Renal pelvis (tissue), 4 donors: ENCODE results near the gene NUCKS1. TPM values are rescaled to one million over a fixed set of nuclear protein-coding genes. Genes with fewer than 3 reads are reported as not detected.

Source experiments
- DNase-seq: peaks from one replicate; pipeline ENCODE4 v3.0.0-alpha.2; 2013
- polyA plus RNA-seq, 3 donors: library from polyadenylated mRNA; unstranded; fragments of 120-200 nt; gene quantifications; one replicate each; pipeline ENCODE4 v1.2.1, GENCODE V29; 2013; ENCODE audit not compliant: insufficient read length in 3 of 3

Gene NUCKS1
- polyA plus RNA-seq, 3 donors, result 368 to 423 (median 399) TPM

DNA sequence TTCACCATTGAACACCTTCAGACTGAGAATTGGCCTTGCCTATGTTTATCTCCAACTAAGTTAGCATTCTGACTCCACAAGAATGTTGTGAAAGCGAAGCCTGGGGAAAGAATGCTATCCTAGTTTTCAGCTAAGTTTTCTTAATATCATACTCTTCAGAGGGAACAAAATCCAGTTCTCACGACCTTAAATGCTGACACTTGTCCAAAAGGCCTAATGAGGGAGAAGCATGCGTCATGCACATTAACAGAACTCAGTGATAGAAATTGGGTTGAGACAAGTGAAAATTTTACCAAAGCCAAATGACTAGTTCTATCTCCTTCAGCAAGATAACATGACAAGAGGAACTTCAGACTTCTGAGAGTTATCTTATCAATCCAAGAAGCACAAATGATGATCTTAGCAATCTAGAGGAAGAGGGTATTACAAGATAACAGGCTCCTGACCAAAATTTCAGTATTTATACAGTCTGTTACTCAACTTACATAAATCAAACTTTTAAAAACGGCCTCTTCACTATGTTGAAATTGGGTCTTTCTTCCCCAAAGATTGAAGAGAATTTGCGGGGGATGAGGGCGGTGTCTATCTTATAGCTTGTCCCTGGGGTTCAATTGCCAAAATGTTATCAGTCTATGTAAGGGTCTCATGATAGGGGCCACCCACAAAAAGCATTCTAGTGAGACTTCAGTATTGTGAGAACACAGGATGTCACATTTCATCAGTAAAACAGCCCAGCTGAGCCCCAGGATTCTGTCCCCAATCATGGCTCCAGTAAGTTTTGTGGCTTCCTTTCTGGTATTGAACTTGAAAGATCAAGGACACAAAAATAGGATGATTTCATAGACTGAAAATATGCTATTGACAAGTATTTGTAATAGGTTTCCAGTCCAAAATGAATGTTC, 43.1 kb downstream of the NUCKS1 start:
- DNase-seq, result no peak

- DNase-seq, result no peak
Observed at GRCh38 chr1:205704903-205705302, 45.1 kb downstream of the NUCKS1 start.

GRCh38 chr1:205703072-205703471, 46.9 kb downstream of the NUCKS1 start:
- no peak for DNase-seq

GRCh38 chr1:205701891-205702290, 48.1 kb downstream of the NUCKS1 start:
- DNase-seq, result no peak

DNA sequence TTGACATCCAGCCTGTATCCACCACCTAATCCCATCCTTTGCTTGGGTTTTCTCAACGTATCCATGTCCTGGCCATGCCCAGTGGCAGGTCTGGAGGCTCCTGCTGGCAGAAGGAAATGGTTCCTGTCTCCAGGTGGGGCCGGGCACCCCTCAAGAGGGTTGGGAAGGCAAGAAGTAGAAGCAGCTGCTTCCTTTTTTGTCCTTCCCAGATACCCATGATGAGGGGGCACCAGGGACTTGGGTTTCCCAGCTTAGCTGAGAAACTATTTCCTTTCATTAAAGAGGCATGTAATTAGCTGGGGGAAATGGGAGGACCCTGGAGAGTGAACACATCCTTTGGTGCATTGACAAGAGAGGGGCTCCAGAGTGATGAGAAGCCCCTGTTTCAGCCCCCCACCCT, 48.6 kb downstream of the NUCKS1 start:
- DNase-seq, result no peak

DNA sequence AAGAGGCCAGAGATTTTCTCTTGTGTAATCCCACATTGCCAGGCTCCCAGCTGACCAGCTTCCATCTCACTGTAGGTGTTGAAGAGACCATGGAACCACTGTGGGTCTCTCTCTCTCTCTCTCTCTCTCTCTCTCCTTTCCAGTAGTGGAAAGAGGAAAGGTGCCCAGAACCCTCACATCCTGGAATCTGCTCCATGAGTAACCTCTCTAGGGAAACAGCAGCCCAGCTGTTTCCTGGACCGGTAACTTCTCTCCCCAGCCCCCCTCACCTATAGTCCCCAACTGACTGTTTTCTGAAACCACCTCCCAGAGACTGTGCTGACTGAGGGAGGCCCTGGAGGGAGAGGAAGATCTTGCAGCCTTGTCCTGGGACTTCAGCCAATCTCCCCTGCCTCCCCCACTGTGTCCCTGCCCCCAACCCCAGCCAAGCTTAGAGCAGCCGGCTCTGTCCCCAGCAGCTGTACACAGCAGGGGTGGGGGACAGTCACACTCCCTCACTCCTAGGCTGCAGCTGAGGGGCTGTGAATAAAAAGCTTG, 49.0 kb downstream of the NUCKS1 start:
- DNase-seq, result peak; percentile 71

DNA sequence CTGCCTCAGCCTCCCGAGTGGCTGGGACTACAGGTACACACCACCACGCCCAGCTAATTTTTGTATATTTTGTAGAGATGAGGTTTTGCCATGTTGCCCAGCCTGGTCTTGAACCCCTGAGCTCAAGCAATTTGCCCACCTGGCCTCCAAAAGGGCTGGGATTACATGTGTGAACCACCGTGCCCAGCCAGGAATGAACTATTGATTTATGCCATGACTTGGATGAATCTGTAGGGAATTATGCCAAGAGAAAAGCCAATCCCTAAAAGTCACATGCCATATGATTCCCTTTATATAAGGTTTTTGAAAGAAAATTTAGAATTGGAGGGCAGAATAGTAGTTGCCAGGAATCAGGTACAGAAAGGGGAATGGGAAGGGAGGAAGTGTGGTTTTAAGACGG, 50.6 kb downstream of the NUCKS1 start:
- no peak for DNase-seq

DNA sequence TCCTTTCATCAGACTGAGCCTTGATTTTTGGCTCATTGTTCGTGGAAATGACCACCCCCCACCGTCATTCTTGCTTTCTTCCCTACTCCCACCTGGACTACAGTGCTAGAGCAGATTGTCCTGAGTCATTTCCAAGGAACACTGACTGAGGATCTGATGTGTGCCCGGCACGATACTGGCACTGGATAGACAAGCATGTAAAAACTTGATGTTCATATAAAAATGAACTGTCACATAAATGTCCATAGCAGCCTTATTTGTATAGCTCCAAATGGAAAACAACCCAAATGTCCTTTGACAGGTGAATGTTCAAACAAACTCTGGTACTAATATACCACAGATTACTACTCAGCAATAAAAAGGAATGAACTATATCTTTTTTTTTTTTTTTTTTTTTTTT, 51.1 kb downstream of the NUCKS1 start:
- DNase-seq, result no peak

GRCh38 chr1:205693421-205693991, 56.5 kb downstream of the NUCKS1 start:
- DNase-seq, result no peak

DNA sequence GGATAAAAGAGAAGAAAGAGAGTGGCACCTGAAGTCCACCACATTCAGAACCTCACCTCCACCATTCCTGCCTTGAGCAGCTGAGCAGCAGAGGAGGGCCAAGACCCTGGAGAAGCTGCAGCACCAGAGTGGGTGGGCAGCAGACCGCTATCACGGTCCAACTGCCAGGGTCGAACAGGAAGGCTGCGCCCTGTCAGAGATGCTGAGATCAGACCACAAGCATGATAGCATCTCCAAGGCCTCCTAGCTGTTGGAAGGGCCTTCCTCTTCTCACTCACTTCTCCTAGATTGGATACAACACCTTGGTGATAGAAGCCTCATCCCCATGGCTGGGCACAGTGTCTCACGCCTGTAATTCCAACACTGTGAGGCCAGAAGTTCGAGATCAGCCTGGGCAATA, 57.6 kb downstream of the NUCKS1 start:
- no peak for DNase-seq

GRCh38 chr1:205690122-205690756, 59.7 kb downstream of the NUCKS1 start:
- DNase-seq, result no peak

DNA sequence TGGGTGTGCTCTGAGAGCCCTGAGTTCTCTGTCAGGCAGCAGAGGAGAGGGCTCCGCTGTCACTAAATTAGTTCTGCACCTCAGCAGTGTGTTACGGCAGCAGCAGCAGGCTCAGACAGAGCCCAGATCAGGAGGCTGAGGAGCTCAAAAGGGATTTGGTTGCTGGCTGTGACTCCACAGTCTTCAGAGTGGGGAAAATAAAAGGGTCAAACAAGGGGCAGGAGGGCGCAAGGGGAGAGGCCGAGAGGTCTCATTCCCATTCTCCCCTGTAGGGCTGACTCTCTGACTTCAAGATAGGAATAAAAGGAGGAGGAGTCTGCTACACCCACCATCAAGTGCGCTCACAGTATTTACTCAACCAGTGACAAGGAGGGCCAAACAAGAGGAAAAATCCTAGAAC, 60.5 kb downstream of the NUCKS1 start:
- DNase-seq, result no peak

GRCh38 chr1:205688171-205689080, 61.6 kb downstream of the NUCKS1 start:
- DNase-seq, result no peak

- no peak for DNase-seq
Observed at GRCh38 chr1:205687242-205687641, 62.7 kb downstream of the NUCKS1 start.

- no peak for DNase-seq
Observed at GRCh38 chr1:205681364-205681763, 68.6 kb downstream of the NUCKS1 start.

- no peak for DNase-seq
Observed at GRCh38 chr1:205680073-205680851, 69.7 kb downstream of the NUCKS1 start, which contains the start of gene SLC45A3. Gene SLC45A3, minus strand, starts transcription at chr1:205680509. Its CDS starts 15,853 bp downstream, at chr1:205664656.

DNA sequence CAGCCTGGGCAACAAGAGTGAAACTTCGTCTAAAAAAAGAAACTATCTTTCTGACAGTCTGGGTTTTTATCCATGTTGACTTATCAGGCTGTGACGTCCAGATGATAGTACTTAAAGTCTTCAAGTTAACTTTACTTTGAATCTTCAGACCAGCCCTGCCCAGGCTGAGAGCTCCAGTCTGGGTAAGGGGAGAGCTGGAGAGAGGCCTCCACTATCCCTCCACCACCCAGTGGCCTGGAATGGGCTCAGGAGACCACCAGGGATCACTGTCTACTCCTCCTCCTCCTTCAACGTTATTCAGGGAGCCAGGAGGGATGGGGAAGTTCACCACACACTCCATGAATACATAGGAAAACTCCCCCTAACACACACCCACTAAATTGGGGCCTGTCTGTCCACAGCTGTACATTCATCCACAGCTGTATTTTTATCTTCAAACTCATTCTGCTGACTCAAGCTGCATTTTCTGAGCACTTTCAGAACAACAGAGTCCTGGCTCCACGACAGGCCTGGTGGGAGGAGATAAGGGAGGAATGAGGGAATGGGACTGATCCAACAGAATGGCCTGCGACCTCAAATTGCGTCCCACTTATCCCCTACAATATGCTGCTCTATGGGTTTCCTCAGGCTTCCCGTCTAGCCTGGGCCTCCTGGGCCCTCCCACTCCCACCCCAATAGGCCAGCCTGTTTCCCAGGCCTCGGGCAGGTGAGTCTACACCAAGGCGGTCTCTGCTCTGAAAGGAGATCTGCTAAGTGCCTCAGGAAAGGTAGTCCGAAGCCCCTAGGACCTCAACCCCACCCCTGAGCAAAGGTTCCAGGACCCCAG, 71.5 kb downstream of the NUCKS1 start:
- peak; percentile 65 for DNase-seq

GRCh38 chr1:205677167-205677566, 72.8 kb downstream of the NUCKS1 start:
- DNase-seq, result no peak

- no peak for DNase-seq
Observed at GRCh38 chr1:205676597-205676996, 73.4 kb downstream of the NUCKS1 start.

DNA sequence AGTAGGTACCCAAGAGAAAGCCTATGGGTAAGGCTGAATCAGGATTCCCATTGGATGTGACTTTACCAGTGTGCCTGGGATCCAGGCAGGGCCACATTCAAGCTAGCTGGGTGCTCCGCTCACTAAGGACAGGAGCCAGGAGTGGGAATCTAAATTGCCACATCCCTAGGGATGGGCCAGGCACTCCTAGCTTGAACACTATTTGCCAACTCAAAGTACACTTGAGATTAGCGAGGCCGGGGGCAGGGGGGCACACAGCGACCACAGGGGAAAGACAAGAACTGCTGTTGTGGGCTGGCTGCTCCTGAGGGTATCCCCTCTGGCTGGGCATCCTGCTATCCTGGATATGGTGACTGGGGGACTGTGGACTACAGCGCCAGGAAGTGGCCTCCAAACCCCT, 74.0 kb downstream of the NUCKS1 start:
- DNase-seq, result no peak
